PC-3 (cell line): ENCODE data around the gene TSPAN9. TPM values are rescaled to one million over a fixed set of nuclear protein-coding genes. Genes with fewer than 3 reads are reported as not detected.

ENCODE experiments used
- ATAC-seq: fragments of 200-7000 bp; cut with Tn5 transposase; 2 replicates; pipeline ENCODE4 v1.9.1; 2020; ENCODE audit warnings: mild to moderate bottlenecking, moderate library complexity
- BruUV-seq: library from RNA; stranded (reverse); fragments of 400-500 nt; replicated peaks from 2 replicates; lab custom pipeline; 2021; lab: Mats Ljungman, UMichigan
- CTCF ChIA-PET: fragments of 300-600 bp; sonication (Branson Sonifier 250); formaldehyde crosslinking; loops from one replicate; lab custom pipeline; 2022; ENCODE audit warnings: antibody characterized with exemption; lab: Charles Lee
- POLR2A ChIA-PET: fragments of 300-600 bp; sonication (Branson Sonifier 250); formaldehyde crosslinking; loops from one replicate; lab custom pipeline; 2022; ENCODE audit warnings: antibody characterized with exemption; ENCODE audit not compliant: unreplicated experiment; lab: Charles Lee
- DNase-seq: peaks from one replicate; pipeline ENCODE4 v3.0.0-alpha.2; 2015
- H2AFZ ChIP-seq: fragments of 300-600 bp; sonication (generic); 2 replicates; pipeline ENCODE4 v1.6.0; 2016; ENCODE audit warnings: antibody characterized with exemption, low read length
- H3F3A ChIP-seq: fragments of 300-600 bp; sonication (generic); one replicate; pipeline ENCODE4 v1.6.0; 2017; ENCODE audit warnings: antibody characterized with exemption, low read length, control low read depth, mild to moderate bottlenecking; ENCODE audit not compliant: unreplicated experiment
- H3K27ac ChIP-seq: fragments of 300-600 bp; sonication (generic); 2 replicates; pipeline ENCODE4 v1.5.1; 2016; ENCODE audit warnings: mild to moderate bottlenecking, low read length
- H3K27me3 ChIP-seq: fragments of 300-600 bp; sonication (generic); 2 replicates; pipeline ENCODE4 v1.6.1; 2016; ENCODE audit warnings: low read length, mixed read lengths
- H3K36me3 ChIP-seq: fragments of 300-600 bp; sonication (generic); 2 replicates; pipeline ENCODE4 v1.6.1; 2016; ENCODE audit warnings: low read depth, mixed run types, low read length, mixed read lengths
- H3K4me1 ChIP-seq: fragments of 300-600 bp; sonication (generic); 2 replicates; pipeline ENCODE4 v1.5.1; 2016; ENCODE audit warnings: low read length; ENCODE audit not compliant: insufficient read depth
- H3K4me2 ChIP-seq: fragments of 300-600 bp; sonication (generic); 2 replicates; pipeline ENCODE4 v1.6.0; 2016; ENCODE audit warnings: low read length
- H3K4me3 ChIP-seq: fragments of 300-600 bp; sonication (generic); 2 replicates; pipeline ENCODE4 v1.5.1; 2016; ENCODE audit warnings: mild to moderate bottlenecking, low read length, mixed read lengths
- H3K79me2 ChIP-seq: fragments of 300-600 bp; sonication (generic); 2 replicates; pipeline ENCODE4 v1.6.1; 2017; ENCODE audit warnings: low read length, mixed read lengths
- H3K9ac ChIP-seq: fragments of 300-600 bp; sonication (generic); 2 replicates; pipeline ENCODE4 v1.6.0; 2016; ENCODE audit warnings: mild to moderate bottlenecking, low read length
- H3K9me2 ChIP-seq: fragments of 300-600 bp; sonication (generic); replicated peaks from 2 replicates; pipeline ENCODE4 v1.6.1; 2016; ENCODE audit warnings: mixed run types, low read length, mixed read lengths
- H3K9me3 ChIP-seq: fragments of 300-600 bp; sonication (generic); 2 replicates; pipeline ENCODE4 v1.6.1; 2016; ENCODE audit warnings: low read length, mixed read lengths
- H4K20me1 ChIP-seq: fragments of 300-600 bp; sonication (generic); 2 replicates; pipeline ENCODE4 v1.6.1; 2016; ENCODE audit warnings: low read length, mixed read lengths
- CTCF ChIP-seq: fragments of 300-600 bp; sonication (generic); conservative IDR thresholded peaks from 2 replicates; pipeline ENCODE4 v1.5.1; 2017; ENCODE audit warnings: antibody characterized with exemption, low read depth, mild to moderate bottlenecking, low read length
- EZH2 ChIP-seq: fragments of 300-600 bp; sonication (generic); IDR thresholded peaks from one replicate; pipeline ENCODE4 v1.6.1; 2017; ENCODE audit warnings: antibody characterized with exemption, mild to moderate bottlenecking, low read length; ENCODE audit not compliant: unreplicated experiment
- EZH2phosphoT487 ChIP-seq: fragments of 300-600 bp; sonication (generic); IDR thresholded peaks from 2 replicates; pipeline ENCODE4 v1.6.1; 2018; ENCODE audit warnings: mild to moderate bottlenecking, antibody characterized with exemption, low read length, borderline replicate concordance
- intact Hi-C: fragments of 100-400 bp; cut with micrococcal nuclease; formaldehyde crosslinking; loops from 2 replicates; pipeline ENCODE4 v1.9.0; 2023
- total RNA-seq: library from RNA; depleted of rRNA; stranded (reverse); fragments of >200 nt; gene quantifications from 2 replicates; pipeline ENCODE4 v1.2.3, GENCODE V29; 2014

Gene TSPAN9
- total RNA-seq, 1 experiment from 2014 or later = 6.2 TPM

GRCh38 chr12:3038166-3038565 lies 39.0 kb upstream of the TSPAN9 start:
- POLR2A ChIA-PET = no interaction called here

GRCh38 chr12:3038926-3039510 lies 38.2 kb upstream of the TSPAN9 start:
- no peak overlapping the region for H3K9ac ChIP-seq
- H2AFZ ChIP-seq = no peak overlapping the region
- BruUV-seq = no TSS peak
- H3K27ac ChIP-seq = no peak overlapping the region
- H3K79me2 ChIP-seq = no peaks in the 10 kb centered on the region
- H3F3A ChIP-seq = no peaks in the 10 kb centered on the region
- ATAC-seq = no peak
- no peaks in the 10 kb centered on the region; the same call in 1 of the 2 replicates for H3K36me3 ChIP-seq
- H3K9me3 ChIP-seq = no peaks in the 10 kb centered on the region
- ChIA-PET POLR2A (no interaction called here), CTCF (no interaction called here)
- no peak for TF ChIP-seq EZH2
- no peak for TF ChIP-seq CTCF
- TF ChIP-seq EZH2phosphoT487 = no peak
- no peak for DNase-seq
- H4K20me1 ChIP-seq = no peaks in the 10 kb centered on the region
- H3K9me2 ChIP-seq = no peaks in the 10 kb centered on the region
- intact Hi-C loops = no loop called here
- no peak overlapping the region for H3K4me2 ChIP-seq
- no peaks in the 10 kb centered on the region for H3K27me3 ChIP-seq
- H3K4me3 ChIP-seq = no peak overlapping the region
- H3K4me1 ChIP-seq = no peaks in the 10 kb centered on the region

More at GRCh38 chr12:3038166-3038565, 39.0 kb upstream of the TSPAN9 start:
- CTCF ChIA-PET = no interaction called here
- no peaks in the 10 kb centered on the region for H3F3A ChIP-seq
- intact Hi-C loops = no loop called here
- H4K20me1 ChIP-seq = no peaks in the 10 kb centered on the region
- H3K4me3 ChIP-seq = no peak overlapping the region
- no peaks in the 10 kb centered on the region for H3K79me2 ChIP-seq
- no peaks in the 10 kb centered on the region for H3K27me3 ChIP-seq
- TF ChIP-seq EZH2phosphoT487 (no peak), EZH2 (no peak), CTCF (no peak)
- no peak overlapping the region for H3K9ac ChIP-seq
- no peak for ATAC-seq
- H3K9me2 ChIP-seq = no peaks in the 10 kb centered on the region
- H3K4me1 ChIP-seq = no peaks in the 10 kb centered on the region
- no peak overlapping the region for H2AFZ ChIP-seq
- H3K36me3 ChIP-seq = no peaks in the 10 kb centered on the region; the same call in 1 of the 2 replicates
- H3K4me2 ChIP-seq = no peak overlapping the region
- no TSS peak for BruUV-seq
- no peaks in the 10 kb centered on the region for H3K9me3 ChIP-seq
- DNase-seq = no peak
- no peak overlapping the region for H3K27ac ChIP-seq

- H3K4me2 ChIP-seq = no peak overlapping the region
- H3K36me3 ChIP-seq = no peaks in the 10 kb centered on the region
- H3K9me3 ChIP-seq = no peaks in the 10 kb centered on the region
- no peaks in the 10 kb centered on the region for H3K79me2 ChIP-seq
- no peak overlapping the region for H2AFZ ChIP-seq
- H3K9ac ChIP-seq = no peak overlapping the region
- H3K27me3 ChIP-seq = no peaks in the 10 kb centered on the region
- no peaks in the 10 kb centered on the region for H4K20me1 ChIP-seq
- no peaks in the 10 kb centered on the region for H3K9me2 ChIP-seq
- ChIA-PET CTCF (no interaction called here), POLR2A (no interaction called here)
- no peaks in the 10 kb centered on the region for H3K4me1 ChIP-seq
- ATAC-seq = no peak
- H3K27ac ChIP-seq = no peak overlapping the region
- intact Hi-C loops = loop anchor here (5.0 kb wide), 1 partner anchor 153 kb away; no protein-coding TSS in a partner anchor
- no TSS peak for BruUV-seq
- no peak for TF ChIP-seq EZH2
- TF ChIP-seq CTCF = no peak
- no peak for TF ChIP-seq EZH2phosphoT487
- DNase-seq = no peak
- H3F3A ChIP-seq = no peaks in the 10 kb centered on the region
- H3K4me3 ChIP-seq = no peak overlapping the region
Measured at GRCh38 chr12:3040026-3040656, 37.0 kb upstream of the TSPAN9 start.
